Mesendoderm (in vitro differentiated cells): ENCODE data around the gene COMMD3.

Source experiments
- DNase-seq: peaks from one replicate; pipeline ENCODE4 v3.0.0; 2013
- H2AK5ac ChIP-seq: 2 replicates; pipeline ENCODE4 v1.6.1; 2013; ENCODE audit warnings: low read length, inconsistent platforms
- H2BK120ac ChIP-seq: 2 replicates; pipeline ENCODE4 v1.6.1; 2013; ENCODE audit warnings: low read depth, mild to moderate bottlenecking, low read length, moderate library complexity, mixed read lengths
- H2BK15ac ChIP-seq: replicated peaks from 2 replicates; pipeline ENCODE4 v1.6.1; 2013; ENCODE audit warnings: low read depth, mild to moderate bottlenecking, moderate library complexity
- H2BK5ac ChIP-seq: 2 replicates; pipeline ENCODE4 v1.6.1; 2013; ENCODE audit warnings: low read length, inconsistent platforms
- H3K18ac ChIP-seq: 2 replicates; pipeline ENCODE4 v1.6.1; 2013; ENCODE audit warnings: mild to moderate bottlenecking, low read length, mixed read lengths
- H3K23ac ChIP-seq: one replicate; pipeline ENCODE4 v1.6.1; 2013; ENCODE audit warnings: low read length
- H3K27ac ChIP-seq: 2 replicates; pipeline ENCODE4 v1.5.1; 2013; ENCODE audit warnings: low read depth, mild to moderate bottlenecking, inconsistent platforms, low read length, moderate library complexity
- H3K27me3 ChIP-seq: 2 replicates; pipeline ENCODE4 v1.6.1; 2013; ENCODE audit warnings: low read length, control low read depth, mild to moderate bottlenecking, inconsistent platforms; ENCODE audit not compliant: insufficient read depth, poor library complexity
- H3K36me3 ChIP-seq: 2 replicates; pipeline ENCODE4 v1.6.1; 2013; ENCODE audit warnings: low read length, inconsistent platforms; ENCODE audit not compliant: control insufficient read depth, insufficient read depth
- H3K4ac ChIP-seq: one replicate; pipeline ENCODE4 v1.6.1; 2013; ENCODE audit warnings: low read depth, mild to moderate bottlenecking, low read length, moderate library complexity
- H3K4me1 ChIP-seq: 2 replicates; pipeline ENCODE4 v1.6.1; 2013; ENCODE audit warnings: low read depth, low read length, inconsistent platforms; ENCODE audit not compliant: control insufficient read depth
- H3K4me2 ChIP-seq: 2 replicates; pipeline ENCODE4 v1.6.1; 2013; ENCODE audit warnings: low read length
- H3K4me3 ChIP-seq: 2 replicates; pipeline ENCODE4 v1.5.1; 2013; ENCODE audit warnings: mild to moderate bottlenecking, low read length
- H3K56ac ChIP-seq: one replicate; pipeline ENCODE4 v1.6.1; 2013; ENCODE audit warnings: low read length
- H3K79me1 ChIP-seq: 2 replicates; pipeline ENCODE4 v1.6.1; 2013; ENCODE audit warnings: low read length, inconsistent platforms
- H3K79me2 ChIP-seq: 2 replicates; pipeline ENCODE4 v1.6.1; 2013; ENCODE audit warnings: mild to moderate bottlenecking, low read length; ENCODE audit not compliant: control insufficient read depth, insufficient read depth
- H3K9ac ChIP-seq: 2 replicates; pipeline ENCODE4 v1.6.1; 2013; ENCODE audit warnings: low read length, inconsistent platforms
- H4K5ac ChIP-seq: one replicate; pipeline ENCODE4 v1.6.1; 2013; ENCODE audit warnings: low read length
- H4K8ac ChIP-seq: one replicate; pipeline ENCODE4 v1.6.1; 2013; ENCODE audit warnings: low read depth, mild to moderate bottlenecking, control low read depth, low read length, moderate library complexity
- WGBS: extraction: QIAGEN DNeasy Blood & Tissue Kit; methylation state at CpG from one replicate; pipeline ENCODE4 v1.1.7; 2013; ENCODE audit warnings: low lambda C conversion rate, missing lambda C conversion rate; ENCODE audit not compliant: insufficient coverage; ENCODE audit errors: extremely low coverage; 5-methylcytosine and 5-hydroxymethylcytosine counted together

Gene COMMD3

DNA sequence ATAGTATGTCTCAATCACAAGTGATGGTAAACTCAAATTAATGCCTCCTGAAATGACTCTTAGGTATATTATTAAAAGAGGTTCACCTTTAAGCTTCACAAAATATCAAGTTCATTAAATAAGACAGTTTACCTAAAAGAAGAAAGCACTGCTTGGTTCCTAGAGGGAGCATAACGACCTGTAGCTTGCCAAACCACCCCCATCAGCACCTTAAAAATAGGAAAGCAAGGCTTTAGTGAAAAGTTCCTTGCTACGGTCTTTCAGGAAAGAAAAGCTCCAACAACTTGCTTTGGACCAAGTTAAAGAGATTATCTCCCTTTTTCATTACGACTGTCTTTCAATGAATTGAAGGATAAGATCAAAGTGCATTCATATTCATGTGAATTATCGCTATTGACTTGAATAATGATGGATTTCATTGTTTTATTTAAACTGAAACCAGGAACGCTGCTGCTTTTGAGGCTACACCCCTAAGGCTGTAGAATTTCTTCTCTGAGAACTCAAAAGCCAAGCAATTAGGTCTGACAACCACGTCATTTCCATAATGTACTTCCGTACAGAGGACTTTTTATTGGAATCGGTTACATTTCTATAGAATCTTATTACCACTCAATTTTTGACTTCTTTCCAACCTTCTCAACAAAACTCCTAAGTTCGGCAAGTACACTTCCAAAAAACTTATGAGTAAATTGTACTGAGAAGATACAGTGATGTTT, 22.2 kb downstream of the COMMD3 start:
- H2BK120ac ChIP-seq: no peak overlapping the region
- no CpG with 5 or more reads among the region's 9 CpGs for WGBS
- DNase-seq: no peak
- H3K36me3 ChIP-seq: no peaks in the 10 kb centered on the region
- H2AK5ac ChIP-seq: no peak overlapping the region
- H3K4me3 ChIP-seq: no peak overlapping the region
- H3K4me2 ChIP-seq: no peak overlapping the region
- H3K4me1 ChIP-seq: peaks cover 1% of the 10 kb centered on the region
- H2BK15ac ChIP-seq: no peak overlapping the region
- H3K79me1 ChIP-seq: no peaks in the 10 kb centered on the region
- no peak overlapping the region for H2BK5ac ChIP-seq
- H3K4ac ChIP-seq: no peak overlapping the region
- H4K5ac ChIP-seq: no peak overlapping the region
- no peaks in the 10 kb centered on the region for H3K79me2 ChIP-seq
- H3K56ac ChIP-seq: no peak overlapping the region
- no peak overlapping the region for H3K23ac ChIP-seq
- H3K9ac ChIP-seq: no peak overlapping the region
- H3K18ac ChIP-seq: no peak overlapping the region
- H3K27ac ChIP-seq: no peak overlapping the region
- H3K27me3 ChIP-seq: peaks cover 57% of the 10 kb centered on the region
- no peak overlapping the region for H4K8ac ChIP-seq

DNA sequence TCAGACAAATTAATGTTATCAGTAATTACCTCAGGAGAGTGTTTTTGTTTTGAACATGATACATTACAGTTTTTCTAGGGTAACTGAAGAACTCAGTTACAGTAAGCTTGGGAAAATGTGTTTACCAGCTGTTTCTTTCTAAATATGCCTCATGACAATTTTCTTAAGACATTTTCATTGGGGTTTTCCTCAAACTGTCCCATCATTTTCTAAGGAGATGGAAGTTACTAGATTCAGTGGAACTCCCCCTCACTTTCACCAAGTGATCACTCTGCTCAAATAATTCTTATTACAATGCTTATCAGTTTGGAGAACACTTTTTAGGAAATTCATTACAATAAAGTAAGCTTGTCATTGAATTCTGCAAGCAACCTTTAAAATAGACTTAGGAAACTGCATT, 22.7 kb downstream of the COMMD3 start:
- Histone ChIP-seq H3K4me3 (no peak overlapping the region), H3K23ac (no peak overlapping the region), H4K8ac (no peak overlapping the region), H4K5ac (no peak overlapping the region), H3K4ac (no peak overlapping the region), H3K18ac (no peak overlapping the region), H2BK120ac (no peak overlapping the region), H2BK15ac (no peak overlapping the region), H3K27ac (no peak overlapping the region), H3K79me2 (no peaks in the 10 kb centered on the region), H2BK5ac (no peak overlapping the region), H3K4me2 (no peak overlapping the region), H3K9ac (no peak overlapping the region), H2AK5ac (no peak overlapping the region), H3K36me3 (no peaks in the 10 kb centered on the region), H3K79me1 (no peaks in the 10 kb centered on the region), H3K4me1 (no peaks in the 10 kb centered on the region), H3K27me3 (peaks cover 52% of the 10 kb centered on the region), H3K56ac (no peak overlapping the region)
- DNase-seq: no peak

DNA sequence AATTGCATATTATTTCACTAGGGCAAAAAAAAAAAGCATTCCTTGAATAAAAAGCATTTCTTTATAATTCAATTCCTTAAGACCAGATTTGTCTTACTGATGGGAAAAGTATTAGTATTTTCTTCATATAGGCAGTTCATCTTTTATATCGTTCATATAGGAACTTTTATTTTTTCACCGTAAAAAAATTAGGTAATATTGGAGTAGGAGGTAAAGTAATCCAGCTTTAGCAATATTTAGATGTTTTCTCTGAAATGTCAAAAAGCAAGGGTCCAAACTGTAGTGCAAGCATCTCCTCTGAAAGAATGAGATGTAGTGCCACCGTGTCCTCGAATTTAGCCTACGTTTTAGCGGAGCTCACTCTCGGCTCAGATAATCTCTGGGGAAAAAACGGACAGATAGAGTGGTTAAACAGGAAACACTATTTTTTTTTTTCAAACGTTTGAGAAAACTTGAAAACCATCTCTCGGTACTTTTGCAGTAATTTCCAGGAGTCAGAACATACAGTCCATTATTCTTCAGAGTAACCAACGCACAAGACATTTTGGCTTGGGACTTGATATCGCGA, 23.7 kb downstream of the COMMD3 start:
- H2BK5ac ChIP-seq: no peak overlapping the region
- H3K9ac ChIP-seq: no peak overlapping the region
- H3K79me2 ChIP-seq: no peaks in the 10 kb centered on the region
- no peak overlapping the region for H3K4ac ChIP-seq
- no peak overlapping the region for H4K5ac ChIP-seq
- no peaks in the 10 kb centered on the region for H3K36me3 ChIP-seq
- H3K4me3 ChIP-seq: no peak overlapping the region
- no peak overlapping the region for H3K18ac ChIP-seq
- H3K27ac ChIP-seq: no peak overlapping the region
- no peaks in the 10 kb centered on the region for H3K79me1 ChIP-seq
- peak overlapping the region; percentile 58 for H3K4me2 ChIP-seq
- no peak overlapping the region for H2BK120ac ChIP-seq
- no peaks in the 10 kb centered on the region for H3K4me1 ChIP-seq
- no peak overlapping the region for H2BK15ac ChIP-seq
- H4K8ac ChIP-seq: no peak overlapping the region
- H2AK5ac ChIP-seq: no peak overlapping the region
- no peak for DNase-seq
- no CpG with 5 or more reads among the region's 13 CpGs for WGBS
- H3K56ac ChIP-seq: no peak overlapping the region
- H3K23ac ChIP-seq: no peak overlapping the region
- H3K27me3 ChIP-seq: peaks cover 53% of the 10 kb centered on the region

DNA sequence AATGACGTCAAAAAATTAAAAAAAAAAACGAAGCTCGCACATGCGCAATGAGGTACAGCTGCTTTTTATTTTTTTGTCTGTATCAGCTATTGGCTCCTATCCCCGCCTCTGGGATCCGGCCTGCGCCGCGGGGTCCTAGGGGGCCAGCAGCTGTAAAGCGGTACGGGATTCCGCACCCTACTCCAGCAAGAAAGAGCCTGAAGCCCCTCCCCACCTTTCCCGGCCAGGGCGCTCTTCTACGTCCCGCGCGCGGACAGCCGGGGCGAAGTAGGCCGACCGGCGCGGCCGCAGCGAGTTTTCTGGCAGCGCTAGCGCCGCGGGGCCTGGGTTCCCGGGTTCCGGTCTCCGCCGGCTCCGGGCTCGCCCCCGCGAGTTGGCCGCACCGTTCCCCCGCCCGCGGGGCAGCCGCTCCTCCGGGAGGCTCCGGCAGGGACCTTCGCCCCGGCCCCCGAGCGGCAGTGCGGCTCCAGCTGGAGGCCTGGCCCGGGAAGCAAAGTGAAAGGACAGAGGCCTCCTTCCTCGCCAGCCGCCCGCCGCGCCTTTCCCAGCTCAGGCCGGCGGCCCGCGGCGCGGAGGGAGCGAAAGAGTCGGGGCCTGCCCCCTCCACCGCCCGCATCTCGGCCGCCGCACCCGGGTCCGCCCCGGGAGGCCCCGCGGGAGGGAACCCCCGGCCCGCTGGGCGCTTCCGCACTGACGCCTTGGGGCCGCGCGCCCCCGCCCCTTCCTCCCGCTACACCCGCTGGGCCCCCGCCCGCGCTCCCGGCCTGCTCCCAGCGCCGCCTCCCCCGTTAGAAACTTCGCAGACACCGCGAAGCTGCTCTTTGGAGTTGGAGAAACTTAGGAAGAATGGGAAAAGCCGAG, 24.4 kb downstream of the COMMD3 start:
- Histone ChIP-seq H3K79me2 (no peaks in the 10 kb centered on the region), H2BK5ac (no peak overlapping the region), H4K8ac (no peak overlapping the region), H3K36me3 (no peaks in the 10 kb centered on the region), H2AK5ac (no peak overlapping the region), H3K56ac (peak overlapping the region; percentile 77), H3K79me1 (no peaks in the 10 kb centered on the region), H3K4me2 (peak overlapping the region; percentile 58), H3K23ac (no peak overlapping the region), H3K27ac (no peak overlapping the region), H3K4ac (no peak overlapping the region), H3K4me1 (no peaks in the 10 kb centered on the region), H3K27me3 (peaks cover 53% of the 10 kb centered on the region), H2BK120ac (no peak overlapping the region), H3K18ac (peak overlapping the region; percentile 16), H4K5ac (no peak overlapping the region), H2BK15ac (no peak overlapping the region), H3K9ac (peak overlapping the region; percentile 64), H3K4me3 (peak overlapping the region; percentile 35)
- peak; percentile 67 for DNase-seq
- no CpG with 5 or more reads among the region's 98 CpGs for WGBS

DNA sequence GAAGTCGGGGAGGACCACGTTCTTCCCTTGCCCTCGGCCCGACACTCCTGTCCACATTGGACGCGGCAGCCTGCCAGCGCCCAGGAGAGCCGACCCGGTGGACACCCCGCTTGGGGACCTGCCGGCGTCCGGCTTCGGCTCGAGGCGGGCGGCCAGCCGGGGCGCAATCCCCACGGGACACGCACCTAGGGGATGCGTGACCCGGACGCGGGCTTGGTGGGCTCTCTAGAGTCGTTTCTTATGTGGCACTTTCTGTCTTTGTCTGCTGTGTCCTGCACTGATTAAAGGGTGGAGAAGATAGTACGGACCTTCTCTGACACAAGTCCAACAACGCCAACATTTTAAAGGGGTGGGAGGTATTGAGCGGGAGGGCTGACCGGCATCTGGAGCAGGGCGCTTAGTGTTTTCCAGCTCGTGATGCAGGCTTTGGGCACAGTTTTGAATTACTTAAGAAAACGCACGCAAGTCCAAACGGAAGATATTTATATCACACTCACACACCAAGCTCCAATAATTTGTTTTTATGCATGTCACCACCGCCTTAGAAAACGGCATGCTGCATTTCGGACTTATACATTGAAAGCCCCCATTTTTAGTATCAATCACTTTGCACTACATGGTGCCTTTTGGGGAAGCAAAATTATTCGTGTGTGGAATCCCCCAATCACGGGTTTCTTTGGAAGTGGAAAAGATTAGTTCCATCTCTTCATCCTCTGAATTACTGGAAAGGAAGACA, 25.2 kb downstream of the COMMD3 start:
- H3K23ac ChIP-seq: no peak overlapping the region
- peaks cover 52% of the 10 kb centered on the region for H3K27me3 ChIP-seq
- H3K79me1 ChIP-seq: no peaks in the 10 kb centered on the region
- no peak overlapping the region for H3K4ac ChIP-seq
- H4K5ac ChIP-seq: no peak overlapping the region
- WGBS: no CpG with 5 or more reads among the region's 40 CpGs
- DNase-seq: peak; percentile 29
- no peaks in the 10 kb centered on the region for H3K79me2 ChIP-seq
- H3K4me1 ChIP-seq: no peaks in the 10 kb centered on the region
- H3K4me3 ChIP-seq: no peak overlapping the region
- no peak overlapping the region for H3K27ac ChIP-seq
- no peaks in the 10 kb centered on the region for H3K36me3 ChIP-seq
- H3K9ac ChIP-seq: peak overlapping the region; percentile 26
- no peak overlapping the region for H2BK5ac ChIP-seq
- peak overlapping the region; percentile 77 for H3K56ac ChIP-seq
- H2BK120ac ChIP-seq: no peak overlapping the region
- H3K4me2 ChIP-seq: peak overlapping the region; percentile 44
- H3K18ac ChIP-seq: peak overlapping the region; percentile 16
- no peak overlapping the region for H4K8ac ChIP-seq
- no peak overlapping the region for H2BK15ac ChIP-seq
- H2AK5ac ChIP-seq: no peak overlapping the region
